Upper lobe of right lung (tissue), 1 donor: Measurements from ENCODE around the gene RPL3. TPM values are rescaled to one million over a fixed set of nuclear protein-coding genes. Genes with fewer than 3 reads are reported as not detected.

Source experiments
- ATAC-seq: fragments of 200-7000 bp; cut with Tn5 transposase; one replicate; pipeline ENCODE4 v1.9.1; 2020; ENCODE audit warnings: mild to moderate bottlenecking, moderate library complexity
- DNase-seq: peaks from one replicate; pipeline ENCODE4 v3.0.0-alpha.2; 2020
- H3K27ac ChIP-seq: fragments of 200-600 bp; one replicate; pipeline ENCODE4 v1.8.0; 2022
- H3K27me3 ChIP-seq: fragments of 200-600 bp; one replicate; pipeline ENCODE4 v1.8.0; 2022; ENCODE audit warnings: mild to moderate bottlenecking
- H3K36me3 ChIP-seq: fragments of 200-600 bp; one replicate; pipeline ENCODE4 v1.8.0; 2022
- H3K4me1 ChIP-seq: fragments of 200-600 bp; one replicate; pipeline ENCODE4 v1.8.0; 2022
- H3K4me3 ChIP-seq: fragments of 200-600 bp; one replicate; pipeline ENCODE4 v1.8.0; 2022; ENCODE audit warnings: mild to moderate bottlenecking
- H3K9me3 ChIP-seq: fragments of 200-600 bp; one replicate; pipeline ENCODE4 v1.8.0; 2022
- CTCF ChIP-seq: fragments of 200-600 bp; IDR thresholded peaks from one replicate; pipeline ENCODE4 v1.8.0; 2022; ENCODE audit warnings: antibody characterized with exemption
- intact Hi-C: fragments of 100-400 bp; cut with DNase I; formaldehyde crosslinking; loops from one replicate; pipeline ENCODE4 v1.11.0; 2022
- long read RNA-seq: library from polyadenylated mRNA; unstranded; transcript quantifications from one replicate; pipeline ENCODE4 v2.0.0, GENCODE V29; 2021
- total RNA-seq: library from RNA; stranded (reverse); fragmentation: NEBNext Ultra II Directional; extraction: Animal tissue kit (Norgen Biotek cat#: 25700); gene quantifications from one replicate; pipeline ENCODE4 v1.2.1, GENCODE V29; 2021
- donor health status: DM: no; HTN: yes; CAD: no; lungs with severe emphysema.

The RPL3 gene
- total RNA-seq, result 1,573 TPM
- long read RNA-seq, transcript RPL3-202 (9 exons, 1,289 nt), result minor isoform, 83 of 3,493 reads
- long read RNA-seq, transcript RPL3-201 (10 exons, 1,442 nt), result major isoform, 3,310 of 3,493 reads
- long read RNA-seq, partial matches to known transcripts, result 28 of 3,493 reads
- long read RNA-seq, other reads (novel, unspliced or antisense), result 72 of 3,493 reads

DNA sequence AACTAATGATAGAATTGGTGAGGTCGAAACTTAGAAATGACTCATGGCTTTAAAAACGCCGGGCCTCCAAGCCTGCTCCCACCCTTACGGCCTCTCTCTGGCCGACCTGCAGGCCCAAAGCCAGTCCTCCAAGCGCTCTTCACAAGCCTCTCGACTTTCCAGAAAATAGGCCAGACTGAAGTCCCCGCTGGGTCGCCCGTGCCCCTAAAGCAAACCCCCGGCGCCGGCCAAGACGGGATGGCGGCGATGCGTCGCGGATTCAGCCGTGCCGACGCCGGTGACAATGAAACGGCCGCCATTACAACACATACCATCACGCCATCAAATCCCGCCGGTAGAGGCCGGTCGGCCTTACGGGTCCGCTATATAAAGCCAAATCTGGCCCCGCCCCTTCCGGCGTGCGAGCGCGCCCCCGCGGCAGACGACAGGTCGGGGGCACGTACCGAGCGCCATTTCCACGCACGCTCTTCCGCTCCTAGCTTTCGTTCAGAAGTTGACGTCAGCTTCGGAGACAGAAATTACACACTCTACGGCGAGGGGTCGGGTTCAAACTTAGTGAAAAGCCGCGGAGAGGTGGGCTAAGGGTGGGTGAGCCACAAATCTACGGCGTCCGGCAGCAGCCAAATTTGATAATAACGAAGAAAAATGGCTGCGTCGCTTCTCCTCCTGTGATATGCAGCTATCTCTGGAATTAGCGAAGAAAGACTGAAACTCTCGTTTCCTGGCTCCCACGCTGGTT, at the start of gene RPL3:
Gene RPL3, minus strand, starts transcription at position 340 of the 739 bp plus-strand sequence. Its CDS starts 26 bp downstream, at position 314.
- DNase-seq (peak; percentile 97), ATAC-seq (peak; percentile 94)
- intact Hi-C loops, result loop anchor here (5.0 kb wide), 1 partner anchor 147 kb away; no protein-coding TSS in a partner anchor
- Histone ChIP-seq H3K4me1 (peaks cover 46% of the 10 kb centered on the region), H3K9me3 (no peaks in the 10 kb centered on the region), H3K27me3 (no peaks in the 10 kb centered on the region), H3K36me3 (peaks cover 38% of the 10 kb centered on the region), H3K27ac (peak within 1 kb of the TSS; percentile 98), H3K4me3 (peak within 1 kb of the TSS; percentile 78)
- TF ChIP-seq CTCF, result peak; percentile 35

DNA sequence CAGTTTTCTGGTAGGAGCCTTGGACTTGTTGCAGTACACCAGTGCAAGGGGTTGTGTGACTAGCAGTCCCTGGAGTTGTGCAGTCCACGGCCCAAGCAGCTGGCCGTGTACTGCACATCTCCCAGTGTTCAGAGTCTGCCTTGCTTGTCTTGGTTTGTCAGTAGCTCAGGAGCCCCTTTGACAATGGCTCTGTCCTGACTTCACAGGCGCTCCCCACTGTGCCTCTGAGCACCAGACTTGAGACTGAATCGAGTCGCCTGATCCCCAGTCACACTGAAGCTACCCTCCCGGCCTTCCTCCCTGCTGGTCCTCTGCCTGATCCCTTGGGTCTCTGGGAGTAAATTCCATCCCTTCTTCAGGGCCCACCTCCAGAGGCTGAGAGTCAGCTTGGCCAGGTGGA, 49.8 kb upstream of the RPL3 start:
- TF ChIP-seq CTCF, result no peak
- Histone ChIP-seq H3K9me3 (no peaks in the 10 kb centered on the region), H3K4me1 (no peaks in the 10 kb centered on the region), H3K27ac (no peak overlapping the region), H3K4me3 (no peak overlapping the region), H3K36me3 (no peaks in the 10 kb centered on the region), H3K27me3 (no peaks in the 10 kb centered on the region)
- DNase-seq (no peak), ATAC-seq (no peak)
- intact Hi-C loops, result no loop called here

GRCh38 chr22:39368461-39368911, 49.1 kb upstream of the RPL3 start:
- no peak for TF ChIP-seq CTCF
- H3K27me3 ChIP-seq, result no peaks in the 10 kb centered on the region
- intact Hi-C loops, result no loop called here

DNA sequence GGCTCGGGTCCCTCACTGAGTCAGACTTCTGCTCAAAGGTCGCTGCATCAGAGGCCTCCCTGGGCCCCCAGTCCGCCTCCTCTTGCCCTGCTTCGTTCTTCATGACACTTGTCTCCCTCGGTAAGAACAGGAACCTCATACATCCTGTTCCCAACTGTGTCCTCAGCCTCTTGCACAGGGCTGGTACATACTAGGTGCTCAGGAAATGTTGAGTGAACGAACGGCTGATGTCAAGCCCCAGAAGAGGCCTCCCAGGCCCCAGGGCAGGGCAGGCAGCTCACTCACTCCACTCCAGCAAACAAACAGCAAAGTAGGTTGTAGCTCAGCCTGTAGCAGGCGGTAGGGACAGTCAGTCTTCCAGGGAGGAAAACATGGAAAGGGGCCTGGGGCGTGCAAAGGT, 47.6 kb upstream of the RPL3 start:
- TF ChIP-seq CTCF, result no peak
- Histone ChIP-seq H3K36me3 (no peaks in the 10 kb centered on the region), H3K4me3 (no peak overlapping the region), H3K9me3 (no peaks in the 10 kb centered on the region), H3K27me3 (no peaks in the 10 kb centered on the region), H3K4me1 (no peaks in the 10 kb centered on the region), H3K27ac (no peak overlapping the region)
- ATAC-seq (no peak), DNase-seq (no peak)
- intact Hi-C loops, result no loop called here

More at GRCh38 chr22:39368461-39368911, 49.1 kb upstream of the RPL3 start:
- no peak for DNase-seq
- H3K9me3 ChIP-seq, result no peaks in the 10 kb centered on the region
- no peak overlapping the region for H3K4me3 ChIP-seq
- H3K36me3 ChIP-seq, result no peaks in the 10 kb centered on the region
- no peaks in the 10 kb centered on the region for H3K4me1 ChIP-seq
- no peak overlapping the region for H3K27ac ChIP-seq
- no peak for ATAC-seq

GRCh38 chr22:39365492-39365780, 46.0 kb upstream of the RPL3 start:
- intact Hi-C loops, result no loop called here
- Histone ChIP-seq H3K4me1 (no peaks in the 10 kb centered on the region), H3K27ac (no peak overlapping the region), H3K36me3 (no peaks in the 10 kb centered on the region), H3K4me3 (no peak overlapping the region), H3K27me3 (no peaks in the 10 kb centered on the region), H3K9me3 (no peaks in the 10 kb centered on the region)
- ATAC-seq, result no peak
- no peak for DNase-seq
- TF ChIP-seq CTCF, result no peak
